K562 (cell line): Measurements from ENCODE around the gene FAM50A. TPM values are rescaled to one million over a fixed set of nuclear protein-coding genes. Genes with fewer than 3 reads are reported as not detected.

ENCODE experiments used
- ARID2 ChIP-seq: fragments of 450-650 bp; IDR thresholded peaks from 2 replicates; pipeline ENCODE4 v1.6.1; 2017; ENCODE audit warnings: antibody characterized with exemption, mild to moderate bottlenecking
- CBX3 ChIP-seq, 2 experiments: IDR thresholded peaks; 1 replicate in 1 of 2; 2 replicates in 1 of 2; pipeline ENCODE4 v1.6.1; 2012; ENCODE audit warnings: inconsistent platforms in 2 of 2, low read length in 2 of 2, borderline replicate concordance in 1 of 2, control low read depth in 1 of 2
- CBX5 ChIP-seq: IDR thresholded peaks from 2 replicates; pipeline ENCODE4 v1.6.1; 2014; ENCODE audit warnings: low read depth, borderline replicate concordance
- HEY1 ChIP-seq: fragments of 250-450 bp; sonication (Bioruptor Pico); IDR thresholded peaks from 2 replicates; pipeline ENCODE4 v1.5.0; 2020; ENCODE audit warnings: mild to moderate bottlenecking, moderate library complexity, borderline replicate concordance
- HNRNPLL ChIP-seq: fragments of 200-400 bp; formaldehyde crosslinking; IDR thresholded peaks from 2 replicates; pipeline ENCODE4 v1.6.1; 2017; ENCODE audit warnings: low read length, low read depth, mild to moderate bottlenecking; ENCODE audit not compliant: poor library complexity, severe bottlenecking
- HOMEZ ChIP-seq: fragments of 250-450 bp; sonication (Bioruptor Pico); IDR thresholded peaks from 2 replicates; pipeline ENCODE4 v1.4.0; 2020; ENCODE audit warnings: mild to moderate bottlenecking, moderate library complexity
- MTA1 ChIP-seq: fragments of 450-650 bp; IDR thresholded peaks from 2 replicates; pipeline ENCODE4 v1.6.1; 2017; ENCODE audit warnings: borderline replicate concordance
- NR4A1 ChIP-seq, 2 experiments: fragments of 250-450 bp in 1 of 2; fragments of 450-650 bp in 1 of 2; sonication (Bioruptor Pico) in 1 of 2; IDR thresholded peaks; 2 replicates each; pipeline versions ENCODE4 v1.4.0 to v1.6.1; 2016 to 2020; ENCODE audit warnings: mild to moderate bottlenecking in 2 of 2, missing compliant biosample characterization in 1 of 2, missing genetic modification characterization in 1 of 2, moderate library complexity in 1 of 2
- SMARCA4 ChIP-seq: fragments of 450-650 bp; IDR thresholded peaks from 2 replicates; pipeline ENCODE4 v1.6.1; 2016
- WHSC1 ChIP-seq: IDR thresholded peaks from one replicate; pipeline ENCODE4 v1.6.1; 2012; ENCODE audit warnings: low read length, control low read depth, inconsistent platforms
- ZBTB17 ChIP-seq: fragments of 450-650 bp; formaldehyde crosslinking; IDR thresholded peaks from 2 replicates; pipeline ENCODE4 v1.4.0; 2020; ENCODE audit warnings: mild to moderate bottlenecking
- ZFX ChIP-seq: sonication (generic); formaldehyde crosslinking; IDR thresholded peaks from 2 replicates; pipeline ENCODE4 v1.8.0; 2022; ENCODE audit warnings: mild to moderate bottlenecking, missing genetic modification reagents, moderate library complexity
- ZNF408 ChIP-seq: fragments of 250-450 bp; sonication (Bioruptor Pico); IDR thresholded peaks from 2 replicates; pipeline ENCODE4 v1.4.0; 2020; ENCODE audit warnings: low read depth, mild to moderate bottlenecking, moderate library complexity
- ZNF507 ChIP-seq: conservative IDR thresholded peaks from 2 replicates; pipeline ENCODE4 v1.6.1; 2017; ENCODE audit warnings: missing genetic modification characterization, missing compliant biosample characterization
- polyA plus RNA-seq, 8 experiments: library from polyadenylated mRNA; depleted of rRNA in 4 of 8; stranded (reverse) in 5 of 8; unstranded in 3 of 8; fragments of >200 nt; fragmentation: Nextera tagmentation in 2 of 8; fragmentation: Illumina TruSeq in 1 of 8; extraction: Ambion mirVana in 2 of 8; extraction: Trizol in 1 of 8; gene quantifications; 2 replicates each; pipeline versions ENCODE4 v1.2.1 to v1.2.3, GENCODE V29; 2011 to 2014; ENCODE audit warnings: inconsistent platforms in 1 of 8, missing spikeins in 1 of 8
- total RNA-seq, 7 experiments: library from RNA; depleted of rRNA in 6 of 7; stranded (reverse); fragments of >200 nt in 6 of 7; fragmentation: Illumina TruSeq in 2 of 7; extraction: Trizol in 2 of 7; gene quantifications; 2 replicates each; pipeline versions ENCODE4 v1.2.1 to v1.2.3, GENCODE V29; 2011 to 2021; ENCODE audit warnings: low replicate concordance in 1 of 7
- TF ChIP-seq, protein P1 (sequence below), 2 experiments: fragments of 450-650 bp; IDR thresholded peaks; 2 replicates each; pipeline ENCODE4 v1.6.1; 2018; ENCODE audit warnings: mild to moderate bottlenecking in 2 of 2, low read depth in 1 of 2; ENCODE audit not compliant: partially characterized antibody in 2 of 2
- TF ChIP-seq, protein P2 (sequence below): sonication (generic); formaldehyde crosslinking; IDR thresholded peaks from 2 replicates; pipeline ENCODE4 v1.8.0; 2022; ENCODE audit warnings: mild to moderate bottlenecking, missing genetic modification reagents, borderline replicate concordance
- TF ChIP-seq, protein P3 (sequence below): sonication (generic); formaldehyde crosslinking; IDR thresholded peaks from 2 replicates; pipeline ENCODE4 v1.8.1; 2022; ENCODE audit warnings: missing genetic modification reagents
- TF ChIP-seq, protein P4 (sequence below): sonication (generic); IDR thresholded peaks from 2 replicates; pipeline ENCODE4 v1.6.1; 2016

The FAM50A gene
- total and polyA plus RNA-seq, 9 of the 15 experiments (the other 6 are each of a cell fraction or from before 2014, with no cell fraction given) = 4.4 to 114 (median 67.3) TPM

DNA sequence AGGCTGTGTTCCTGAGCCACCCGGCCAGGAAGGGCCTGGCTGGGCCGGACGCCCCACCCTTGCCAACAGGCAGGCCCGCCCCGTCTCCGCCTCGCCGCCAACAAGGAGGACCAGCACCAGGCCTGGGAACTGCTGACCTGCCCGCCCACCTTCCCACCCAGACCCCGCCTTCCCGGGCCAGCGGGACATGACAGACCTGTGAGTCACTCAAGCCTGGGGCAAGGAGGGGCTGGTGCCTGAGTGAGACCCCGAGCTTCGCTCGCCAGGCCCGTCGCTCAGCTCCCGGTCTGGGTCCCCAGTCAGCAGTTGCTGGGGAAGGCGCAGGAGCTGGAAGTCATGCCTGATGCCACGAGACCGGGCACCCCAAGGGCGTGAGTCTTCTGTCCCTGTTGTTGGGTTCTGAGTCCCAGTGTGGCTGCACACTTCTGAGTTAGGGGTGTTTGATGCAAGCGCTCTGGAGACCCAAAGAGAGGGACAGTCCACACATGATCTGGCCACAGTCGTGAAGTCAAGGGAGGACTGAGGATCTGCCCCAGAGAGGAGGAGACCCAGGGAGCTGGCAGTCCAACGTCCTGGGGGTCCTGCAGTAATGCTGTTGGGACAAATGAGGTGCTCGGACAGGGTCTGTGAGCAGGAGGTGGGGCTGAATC, 34.6 kb upstream of the FAM50A start, which contains the start of gene DNASE1L1 (continued):
- TF ChIP-seq CBX3 (IDR thresholded peaks at IDR 0.05; ENCODE audit: borderline replicate concordance in 1 of 2, low read length in 2 of 2) (no peak), CBX5 (no peak), ZFX (CRISPR knock-in tag) (peak; percentile 56), HEY1 (no peak), HOMEZ (CRISPR knock-in tag) (no peak), ZNF408 (CRISPR knock-in tag) (no peak), HNRNPLL (no peak), WHSC1 (no peak), NR4A1 (CRISPR knock-in tag; IDR thresholded peaks at IDR 0.05) (no peak), NR4A1 (tag; IDR thresholded peaks at IDR 0.05) (no peak), ARID2 (no peak), ZNF507 (tag) (no peak), MTA1 (no peak), SMARCA4 (peak; percentile 64), ZBTB17 (CRISPR knock-in tag) (no peak)
- TF ChIP-seq, protein P1, sequence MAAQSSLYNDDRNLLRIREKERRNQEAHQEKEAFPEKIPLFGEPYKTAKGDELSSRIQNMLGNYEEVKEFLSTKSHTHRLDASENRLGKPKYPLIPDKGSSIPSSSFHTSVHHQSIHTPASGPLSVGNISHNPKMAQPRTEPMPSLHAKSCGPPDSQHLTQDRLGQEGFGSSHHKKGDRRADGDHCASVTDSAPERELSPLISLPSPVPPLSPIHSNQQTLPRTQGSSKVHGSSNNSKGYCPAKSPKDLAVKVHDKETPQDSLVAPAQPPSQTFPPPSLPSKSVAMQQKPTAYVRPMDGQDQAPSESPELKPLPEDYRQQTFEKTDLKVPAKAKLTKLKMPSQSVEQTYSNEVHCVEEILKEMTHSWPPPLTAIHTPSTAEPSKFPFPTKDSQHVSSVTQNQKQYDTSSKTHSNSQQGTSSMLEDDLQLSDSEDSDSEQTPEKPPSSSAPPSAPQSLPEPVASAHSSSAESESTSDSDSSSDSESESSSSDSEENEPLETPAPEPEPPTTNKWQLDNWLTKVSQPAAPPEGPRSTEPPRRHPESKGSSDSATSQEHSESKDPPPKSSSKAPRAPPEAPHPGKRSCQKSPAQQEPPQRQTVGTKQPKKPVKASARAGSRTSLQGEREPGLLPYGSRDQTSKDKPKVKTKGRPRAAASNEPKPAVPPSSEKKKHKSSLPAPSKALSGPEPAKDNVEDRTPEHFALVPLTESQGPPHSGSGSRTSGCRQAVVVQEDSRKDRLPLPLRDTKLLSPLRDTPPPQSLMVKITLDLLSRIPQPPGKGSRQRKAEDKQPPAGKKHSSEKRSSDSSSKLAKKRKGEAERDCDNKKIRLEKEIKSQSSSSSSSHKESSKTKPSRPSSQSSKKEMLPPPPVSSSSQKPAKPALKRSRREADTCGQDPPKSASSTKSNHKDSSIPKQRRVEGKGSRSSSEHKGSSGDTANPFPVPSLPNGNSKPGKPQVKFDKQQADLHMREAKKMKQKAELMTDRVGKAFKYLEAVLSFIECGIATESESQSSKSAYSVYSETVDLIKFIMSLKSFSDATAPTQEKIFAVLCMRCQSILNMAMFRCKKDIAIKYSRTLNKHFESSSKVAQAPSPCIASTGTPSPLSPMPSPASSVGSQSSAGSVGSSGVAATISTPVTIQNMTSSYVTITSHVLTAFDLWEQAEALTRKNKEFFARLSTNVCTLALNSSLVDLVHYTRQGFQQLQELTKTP (IDR thresholded peaks at IDR 0.05; ENCODE audit: low read depth in 1 of 2, partially characterized antibody in 2 of 2) = no peak
- TF ChIP-seq, protein P2, sequence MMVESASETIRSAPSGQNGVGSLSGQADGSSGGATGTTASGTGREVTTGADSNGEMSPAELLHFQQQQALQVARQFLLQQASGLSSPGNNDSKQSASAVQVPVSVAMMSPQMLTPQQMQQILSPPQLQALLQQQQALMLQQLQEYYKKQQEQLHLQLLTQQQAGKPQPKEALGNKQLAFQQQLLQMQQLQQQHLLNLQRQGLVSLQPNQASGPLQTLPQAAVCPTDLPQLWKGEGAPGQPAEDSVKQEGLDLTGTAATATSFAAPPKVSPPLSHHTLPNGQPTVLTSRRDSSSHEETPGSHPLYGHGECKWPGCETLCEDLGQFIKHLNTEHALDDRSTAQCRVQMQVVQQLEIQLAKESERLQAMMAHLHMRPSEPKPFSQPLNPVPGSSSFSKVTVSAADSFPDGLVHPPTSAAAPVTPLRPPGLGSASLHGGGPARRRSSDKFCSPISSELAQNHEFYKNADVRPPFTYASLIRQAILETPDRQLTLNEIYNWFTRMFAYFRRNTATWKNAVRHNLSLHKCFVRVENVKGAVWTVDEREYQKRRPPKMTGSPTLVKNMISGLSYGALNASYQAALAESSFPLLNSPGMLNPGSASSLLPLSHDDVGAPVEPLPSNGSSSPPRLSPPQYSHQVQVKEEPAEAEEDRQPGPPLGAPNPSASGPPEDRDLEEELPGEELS (CRISPR knock-in tag) = no peak
- TF ChIP-seq, protein P3, sequence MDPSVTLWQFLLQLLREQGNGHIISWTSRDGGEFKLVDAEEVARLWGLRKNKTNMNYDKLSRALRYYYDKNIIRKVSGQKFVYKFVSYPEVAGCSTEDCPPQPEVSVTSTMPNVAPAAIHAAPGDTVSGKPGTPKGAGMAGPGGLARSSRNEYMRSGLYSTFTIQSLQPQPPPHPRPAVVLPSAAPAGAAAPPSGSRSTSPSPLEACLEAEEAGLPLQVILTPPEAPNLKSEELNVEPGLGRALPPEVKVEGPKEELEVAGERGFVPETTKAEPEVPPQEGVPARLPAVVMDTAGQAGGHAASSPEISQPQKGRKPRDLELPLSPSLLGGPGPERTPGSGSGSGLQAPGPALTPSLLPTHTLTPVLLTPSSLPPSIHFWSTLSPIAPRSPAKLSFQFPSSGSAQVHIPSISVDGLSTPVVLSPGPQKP (CRISPR knock-in tag) = no peak
- TF ChIP-seq, protein P4, sequence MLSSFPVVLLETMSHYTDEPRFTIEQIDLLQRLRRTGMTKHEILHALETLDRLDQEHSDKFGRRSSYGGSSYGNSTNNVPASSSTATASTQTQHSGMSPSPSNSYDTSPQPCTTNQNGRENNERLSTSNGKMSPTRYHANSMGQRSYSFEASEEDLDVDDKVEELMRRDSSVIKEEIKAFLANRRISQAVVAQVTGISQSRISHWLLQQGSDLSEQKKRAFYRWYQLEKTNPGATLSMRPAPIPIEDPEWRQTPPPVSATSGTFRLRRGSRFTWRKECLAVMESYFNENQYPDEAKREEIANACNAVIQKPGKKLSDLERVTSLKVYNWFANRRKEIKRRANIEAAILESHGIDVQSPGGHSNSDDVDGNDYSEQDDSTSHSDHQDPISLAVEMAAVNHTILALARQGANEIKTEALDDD = no peak
